Measurements from ENCODE around the gene MBP. TPM values are rescaled to one million over a fixed set of nuclear protein-coding genes. Genes with fewer than 3 reads are reported as not detected.

The MBP gene
- total and polyA plus RNA-seq, 2 experiments from 2014 or later: 18.4 to 22.9 TPM

- Mint-ChIP-seq H3K27me3 (ENCODE audit: insufficient read depth, low read depth, poor library complexity) (peaks cover 28% of the 10 kb centered on the region), H3K4me1 (peaks cover 64% of the 10 kb centered on the region), H3K36me3 (ENCODE audit: low read depth) (no peaks in the 10 kb centered on the region; the same call in 2 of the 3 replicates), H3K4me3 (no peak overlapping the region), H3K27ac (no peak overlapping the region), H3K9me3 (no peaks in the 10 kb centered on the region)
- Histone ChIP-seq H3K4me3 (no peak overlapping the region), H3K4me1 (ENCODE audit: insufficient read depth) (peaks cover 42% of the 10 kb centered on the region), H3K79me2 (replicated peaks; ENCODE audit: insufficient read depth) (no peaks in the 10 kb centered on the region), H3K27me3 (ENCODE audit: insufficient read depth) (no peaks in the 10 kb centered on the region), H3F3A (replicated peaks; ENCODE audit: low read depth) (peaks cover 3% of the 10 kb centered on the region; the same call in 1 of the 2 replicates), H3K9me2 (ENCODE audit: insufficient read depth) (no peaks in the 10 kb centered on the region), H3K4me2 (no peak overlapping the region), H4K20me1 (replicated peaks; ENCODE audit: insufficient read depth) (no peaks in the 10 kb centered on the region), H2AFZ (no peak overlapping the region), H3K27ac (ENCODE audit: low read depth) (peak overlapping the region; percentile 39; the same call in 1 of the 2 replicates), H3K36me3 (ENCODE audit: insufficient read depth) (no peaks in the 10 kb centered on the region)
- DNase-seq (ENCODE audit: low spot score): no peak
- no peak for ATAC-seq
- no peak for TF ChIP-seq ZNF331 (CRISPR knock-in tag; IDR thresholded peaks at IDR 0.05; ENCODE audit: low read depth)
- no peak for TF ChIP-seq NANOG (IDR thresholded peaks at IDR 0.05; ENCODE audit: borderline replicate concordance)
- TF ChIP-seq REST (IDR thresholded peaks at IDR 0.05; ENCODE audit: unreplicated experiment): no peak
- no peak for TF ChIP-seq EZH2 (IDR thresholded peaks at IDR 0.05; ENCODE audit: low read depth, unreplicated experiment)
- TF ChIP-seq STAT1 (IDR thresholded peaks at IDR 0.05; ENCODE audit: unreplicated experiment): no peak
- no peak for TF ChIP-seq ZNF114 (CRISPR knock-in tag; IDR thresholded peaks at IDR 0.05)
- TF ChIP-seq JUNB (IDR thresholded peaks at IDR 0.05; ENCODE audit: unreplicated experiment): no peak
- no peak for TF ChIP-seq ETS1 (IDR thresholded peaks at IDR 0.05)
Measured at GRCh38 chr18:77093586-77093985, 39.0 kb downstream of the MBP start.

- no peaks in the 10 kb centered on the region; the same call in 2 of the 3 replicates for H3K36me3 Mint-ChIP-seq (ENCODE audit: low read depth)
- Histone ChIP-seq H3K4me2 (no peak overlapping the region), H3K36me3 (ENCODE audit: insufficient read depth) (no peaks in the 10 kb centered on the region), H3K79me2 (replicated peaks; ENCODE audit: insufficient read depth) (no peaks in the 10 kb centered on the region), H2AFZ (no peak overlapping the region), H3K9me2 (ENCODE audit: insufficient read depth) (no peaks in the 10 kb centered on the region), H3K4me3 (no peak overlapping the region), H4K20me1 (replicated peaks; ENCODE audit: insufficient read depth) (no peaks in the 10 kb centered on the region), H3K27me3 (ENCODE audit: insufficient read depth) (no peaks in the 10 kb centered on the region), H3F3A (replicated peaks; ENCODE audit: low read depth) (no peaks in the 10 kb centered on the region), H3K4me1 (ENCODE audit: insufficient read depth) (peaks cover 38% of the 10 kb centered on the region), H3K27ac (ENCODE audit: low read depth) (no peak overlapping the region)
- peaks cover 59% of the 10 kb centered on the region for H3K4me1 Mint-ChIP-seq
- H3K9me3 Mint-ChIP-seq: no peaks in the 10 kb centered on the region
- no peak overlapping the region for H3K27ac Mint-ChIP-seq
- ATAC-seq (no peak), DNase-seq (ENCODE audit: low spot score) (no peak)
- no peak overlapping the region for H3K4me3 Mint-ChIP-seq
- TF ChIP-seq EZH2phosphoT487 (IDR thresholded peaks at IDR 0.05; ENCODE audit: unreplicated experiment) (no peak), EZH2 (IDR thresholded peaks at IDR 0.05; ENCODE audit: low read depth, unreplicated experiment) (no peak), NANOG (IDR thresholded peaks at IDR 0.05; ENCODE audit: borderline replicate concordance) (no peak)
- peaks cover 29% of the 10 kb centered on the region for H3K27me3 Mint-ChIP-seq (ENCODE audit: insufficient read depth, low read depth, poor library complexity)
Measured at GRCh38 chr18:77093067-77093430, 39.5 kb downstream of the MBP start.

Data from GM23338 (cell line).